HG03159 (cell line): ENCODE data around the gene ARHGEF39.

ENCODE experiments used
- ATAC-seq: cut with Tn5 transposase; IDR thresholded peaks from one replicate; pipeline ENCODE4 v1.9.1; 2021; ENCODE audit warnings: mild to moderate bottlenecking, moderate library complexity; ENCODE audit not compliant: unreplicated experiment

Gene ARHGEF39

DNA sequence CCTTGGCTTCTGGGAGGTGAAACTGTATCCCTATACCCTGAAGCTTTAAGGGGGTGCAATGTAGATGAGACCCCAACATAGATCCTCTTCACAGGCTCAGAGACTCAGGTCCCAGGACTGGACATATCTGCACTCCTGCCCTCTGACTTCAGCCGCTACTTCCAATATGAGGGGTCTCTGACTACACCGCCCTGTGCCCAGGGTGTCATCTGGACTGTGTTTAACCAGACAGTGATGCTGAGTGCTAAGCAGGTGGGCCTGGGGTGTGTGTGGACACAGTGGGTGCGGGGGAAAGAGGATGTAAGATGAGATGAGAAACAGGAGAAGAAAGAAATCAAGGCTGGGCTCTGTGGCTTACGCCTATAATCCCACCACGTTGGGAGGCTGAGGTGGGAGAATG, 14.1 kb upstream of the ARHGEF39 start:
- no peak for ATAC-seq

DNA sequence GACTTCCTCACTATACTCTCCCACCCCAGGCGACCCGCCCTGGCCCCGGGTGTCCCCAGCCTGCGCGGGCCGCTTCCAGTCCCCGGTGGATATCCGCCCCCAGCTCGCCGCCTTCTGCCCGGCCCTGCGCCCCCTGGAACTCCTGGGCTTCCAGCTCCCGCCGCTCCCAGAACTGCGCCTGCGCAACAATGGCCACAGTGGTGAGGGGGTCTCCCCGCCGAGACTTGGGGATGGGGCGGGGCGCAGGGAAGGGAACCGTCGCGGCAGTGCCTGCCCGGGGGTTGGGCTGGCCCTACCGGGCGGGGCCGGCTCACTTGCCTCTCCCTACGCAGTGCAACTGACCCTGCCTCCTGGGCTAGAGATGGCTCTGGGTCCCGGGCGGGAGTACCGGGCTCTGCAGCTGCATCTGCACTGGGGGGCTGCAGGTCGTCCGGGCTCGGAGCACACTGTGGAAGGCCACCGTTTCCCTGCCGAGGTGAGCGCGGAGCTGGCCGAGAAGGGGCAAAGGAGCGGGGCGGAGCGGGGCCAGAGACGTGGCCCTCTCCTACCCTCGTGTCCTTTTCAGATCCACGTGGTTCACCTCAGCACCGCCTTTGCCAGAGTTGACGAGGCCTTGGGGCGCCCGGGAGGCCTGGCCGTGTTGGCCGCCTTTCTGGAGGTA, 10.9 kb upstream of the ARHGEF39 start:
- ATAC-seq: no peak

DNA sequence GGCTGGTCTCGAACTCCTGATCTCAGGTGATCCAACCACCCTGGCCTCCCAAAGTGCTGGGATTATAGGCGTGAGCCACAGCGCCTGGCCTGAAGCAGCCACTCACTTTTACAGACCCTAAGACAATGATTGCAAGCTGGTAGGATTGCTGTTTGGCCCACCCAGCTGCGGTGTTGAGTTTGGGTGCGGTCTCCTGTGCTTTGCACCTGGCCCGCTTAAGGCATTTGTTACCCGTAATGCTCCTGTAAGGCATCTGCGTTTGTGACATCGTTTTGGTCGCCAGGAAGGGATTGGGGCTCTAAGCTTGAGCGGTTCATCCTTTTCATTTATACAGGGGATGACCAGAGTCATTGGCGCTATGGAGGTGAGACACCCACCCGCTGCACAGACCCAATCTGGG, 10.2 kb upstream of the ARHGEF39 start:
- ATAC-seq: no peak

DNA sequence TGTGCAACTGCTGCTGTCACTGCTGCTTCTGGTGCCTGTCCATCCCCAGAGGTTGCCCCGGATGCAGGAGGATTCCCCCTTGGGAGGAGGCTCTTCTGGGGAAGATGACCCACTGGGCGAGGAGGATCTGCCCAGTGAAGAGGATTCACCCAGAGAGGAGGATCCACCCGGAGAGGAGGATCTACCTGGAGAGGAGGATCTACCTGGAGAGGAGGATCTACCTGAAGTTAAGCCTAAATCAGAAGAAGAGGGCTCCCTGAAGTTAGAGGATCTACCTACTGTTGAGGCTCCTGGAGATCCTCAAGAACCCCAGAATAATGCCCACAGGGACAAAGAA, 9.0 kb upstream of the ARHGEF39 start:
- ATAC-seq: no peak

DNA sequence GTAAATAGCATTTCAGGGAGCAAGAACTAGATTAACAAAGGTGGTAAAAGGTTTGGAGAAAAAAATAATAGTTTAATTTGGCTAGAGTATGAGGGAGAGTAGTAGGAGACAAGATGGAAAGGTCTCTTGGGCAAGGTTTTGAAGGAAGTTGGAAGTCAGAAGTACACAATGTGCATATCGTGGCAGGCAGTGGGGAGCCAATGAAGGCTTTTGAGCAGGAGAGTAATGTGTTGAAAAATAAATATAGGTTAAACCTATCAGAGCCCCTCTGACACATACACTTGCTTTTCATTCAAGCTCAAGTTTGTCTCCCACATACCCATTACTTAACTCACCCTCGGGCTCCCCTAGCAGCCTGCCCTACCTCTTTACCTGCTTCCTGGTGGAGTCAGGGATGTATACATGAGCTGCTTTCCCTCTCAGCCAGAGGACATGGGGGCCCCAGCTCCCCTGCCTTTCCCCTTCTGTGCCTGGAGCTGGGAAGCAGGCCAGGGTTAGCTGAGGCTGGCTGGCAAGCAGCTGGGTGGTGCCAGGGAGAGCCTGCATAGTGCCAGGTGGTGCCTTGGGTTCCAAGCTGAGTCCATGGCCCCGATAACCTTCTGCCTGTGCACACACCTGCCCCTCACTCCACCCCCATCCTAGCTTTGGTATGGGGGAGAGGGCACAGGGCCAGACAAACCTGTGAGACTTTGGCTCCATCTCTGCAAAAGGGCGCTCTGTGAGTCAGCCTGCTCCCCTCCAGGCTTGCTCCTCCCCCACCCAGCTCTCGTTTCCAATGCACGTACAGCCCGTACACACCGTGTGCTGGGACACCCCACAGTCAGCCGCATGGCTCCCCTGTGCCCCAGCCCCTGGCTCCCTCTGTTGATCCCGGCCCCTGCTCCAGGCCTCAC, 8.4 kb upstream of the ARHGEF39 start, which contains the start of gene CA9:
Gene CA9, plus strand, starts transcription at position 797 of the 893 bp plus-strand sequence. Its CDS starts 32 bp downstream, at position 829.
- ATAC-seq: no peak

DNA sequence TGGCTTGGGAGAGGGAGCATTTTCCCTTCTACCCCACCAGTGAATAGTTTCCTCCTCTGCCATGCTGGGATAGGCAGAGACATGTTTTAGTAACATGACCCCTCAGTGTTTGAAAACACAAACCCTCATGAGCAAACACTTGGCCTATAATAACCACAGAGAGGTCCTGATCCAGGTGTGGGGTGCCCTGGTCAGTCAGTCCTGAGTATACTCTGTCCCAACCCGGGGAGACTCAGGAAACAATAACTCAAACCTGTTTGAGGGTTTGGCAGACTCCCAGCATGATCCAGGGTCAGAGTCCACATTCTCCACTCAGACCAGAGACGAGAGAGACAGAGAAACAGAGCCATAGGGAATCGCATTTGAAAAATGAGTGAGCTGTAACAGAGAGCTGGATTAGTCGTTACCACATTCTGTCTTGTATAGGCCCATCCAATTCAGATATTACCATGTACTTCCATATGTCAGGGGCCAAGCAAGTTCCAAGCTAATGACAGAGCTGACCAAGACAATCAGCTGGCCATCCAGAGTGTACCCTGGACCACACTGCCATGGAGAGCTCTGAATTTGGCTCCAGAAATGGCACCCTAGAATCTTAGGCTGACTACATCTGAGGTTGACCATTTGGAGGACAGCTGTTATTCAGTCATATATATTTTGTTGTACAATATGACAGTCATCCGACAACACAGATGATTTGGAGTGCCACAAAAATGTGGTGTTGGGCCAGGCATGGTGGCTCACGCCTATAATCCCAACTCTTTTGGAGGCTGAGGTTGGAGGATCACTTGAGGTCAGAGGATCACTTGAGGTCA, 4.5 kb upstream of the ARHGEF39 start:
- no peak for ATAC-seq

DNA sequence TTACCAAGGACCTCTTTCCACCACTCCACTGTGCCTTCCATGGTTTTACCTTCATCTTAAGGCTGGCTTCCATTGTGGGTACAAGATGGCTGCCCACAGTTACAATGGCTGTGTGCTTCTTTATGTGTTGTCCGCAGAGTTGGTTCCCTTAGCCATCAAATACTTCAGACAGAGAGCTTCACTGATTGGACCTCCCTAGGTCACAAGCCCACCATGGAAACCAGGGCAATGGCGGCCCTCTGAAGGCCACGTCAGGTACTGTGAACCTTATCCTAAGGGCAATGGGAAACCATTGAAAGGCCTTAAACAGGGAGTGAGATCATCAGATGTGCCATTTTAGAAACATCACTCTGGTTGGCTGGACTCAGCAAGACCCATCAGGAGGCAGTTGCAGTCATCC, 2.9 kb upstream of the ARHGEF39 start:
- ATAC-seq: no peak

DNA sequence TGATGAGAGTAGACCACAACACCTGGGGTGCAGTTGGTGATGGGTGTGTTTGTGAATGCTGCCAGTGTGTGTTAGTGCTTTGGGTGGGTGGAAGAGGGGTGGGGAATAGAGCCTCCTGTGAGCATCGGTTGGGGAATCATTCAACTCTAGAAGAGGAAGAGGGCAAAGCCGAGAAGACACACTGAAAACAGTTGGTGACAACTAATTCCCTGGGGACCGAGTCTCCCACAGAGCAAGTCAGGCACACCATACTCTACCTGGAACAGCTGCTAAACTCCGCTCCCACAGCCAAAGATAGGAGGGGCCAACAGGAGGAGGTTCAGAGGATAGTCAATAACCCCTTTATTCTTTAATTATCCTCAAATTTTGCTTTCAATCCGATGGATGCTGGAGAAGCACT, 1.6 kb upstream of the ARHGEF39 start:
- no peak for ATAC-seq

DNA sequence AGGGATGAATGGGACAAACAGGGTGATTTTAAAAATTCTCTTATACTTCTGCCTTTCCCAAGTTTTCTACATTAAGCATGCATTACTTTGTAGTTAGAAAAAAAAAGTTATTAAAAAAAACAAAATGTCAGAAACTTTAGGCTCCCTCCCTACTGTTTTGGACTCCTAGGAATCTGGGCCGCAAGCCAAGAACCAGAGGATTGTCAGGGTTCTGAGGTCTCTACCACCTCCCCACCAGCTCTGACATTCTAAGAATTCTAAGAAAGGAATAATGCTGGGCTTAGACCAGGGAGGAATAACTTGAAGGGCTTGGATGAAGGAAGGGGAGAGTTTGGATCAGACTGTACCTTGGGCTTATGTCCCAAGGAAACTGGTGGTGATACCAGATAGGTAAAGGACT, 1.1 kb upstream of the ARHGEF39 start:
- ATAC-seq: no peak

DNA sequence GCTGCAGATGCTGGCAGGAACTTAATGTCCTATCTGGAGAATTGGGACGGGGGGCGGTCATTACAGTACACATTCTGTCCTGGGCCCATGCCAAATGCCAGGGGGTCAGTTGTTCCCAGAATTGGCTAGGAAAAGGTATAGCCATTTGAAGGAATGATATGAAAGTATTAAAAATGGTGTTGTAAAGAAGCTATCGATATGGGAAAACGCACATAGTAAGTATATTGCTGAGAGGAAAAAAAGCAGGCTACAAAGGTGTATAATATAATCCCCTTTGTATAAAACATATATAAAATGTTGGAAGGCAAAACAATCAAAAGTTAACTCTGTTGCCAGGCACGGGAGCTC, 450 bp upstream of the ARHGEF39 start:
- ATAC-seq: no peak

DNA sequence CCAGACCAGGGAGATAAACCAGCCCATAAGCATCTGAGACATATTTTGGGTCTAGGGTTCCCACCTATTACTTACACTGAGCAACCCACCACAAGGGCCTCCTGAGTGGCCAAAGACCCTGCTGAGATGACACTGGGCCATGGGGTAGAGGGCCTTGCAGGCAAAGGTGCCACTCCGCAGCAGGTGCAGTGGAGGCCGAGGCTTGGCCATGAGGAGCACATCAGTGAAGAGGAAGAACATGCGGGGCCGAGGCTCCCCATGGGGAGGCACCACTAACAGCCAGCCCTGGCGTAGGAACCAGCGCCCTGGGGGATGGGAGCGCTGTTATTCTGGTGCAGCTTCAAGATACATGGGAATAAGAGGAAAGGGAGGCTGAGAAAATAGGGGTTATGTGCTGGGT, 2.6 kb downstream of the ARHGEF39 start:
- no peak for ATAC-seq

DNA sequence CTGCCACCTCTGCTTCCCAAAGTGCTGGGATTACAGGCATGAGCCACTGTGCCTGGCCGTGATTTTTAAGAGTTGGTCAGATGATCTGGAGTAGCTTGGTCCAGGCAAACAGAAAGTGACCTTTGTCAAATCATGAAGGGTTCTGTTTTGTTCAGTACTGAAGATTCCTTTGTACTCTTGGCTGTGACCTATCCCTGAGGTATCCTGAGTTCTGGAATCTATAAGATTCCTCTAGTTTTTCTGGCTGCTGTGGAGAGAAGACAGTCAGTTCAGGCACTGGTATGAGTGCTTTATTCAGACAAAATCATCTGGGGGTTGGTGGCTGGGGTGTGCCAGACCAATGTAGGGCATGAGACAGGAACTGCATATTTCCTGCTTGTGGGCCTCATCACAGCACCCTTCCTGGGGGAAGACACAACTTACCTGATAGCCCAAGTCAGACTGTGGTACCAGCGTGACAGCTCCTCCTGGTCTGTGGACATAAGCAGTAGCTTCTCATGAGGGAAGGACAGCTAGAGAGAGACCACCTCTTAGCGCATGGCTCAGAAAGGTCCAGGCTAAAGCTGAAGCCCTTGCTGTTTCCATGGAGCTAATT, 3.1 kb downstream of the ARHGEF39 start:
- ATAC-seq: no peak

DNA sequence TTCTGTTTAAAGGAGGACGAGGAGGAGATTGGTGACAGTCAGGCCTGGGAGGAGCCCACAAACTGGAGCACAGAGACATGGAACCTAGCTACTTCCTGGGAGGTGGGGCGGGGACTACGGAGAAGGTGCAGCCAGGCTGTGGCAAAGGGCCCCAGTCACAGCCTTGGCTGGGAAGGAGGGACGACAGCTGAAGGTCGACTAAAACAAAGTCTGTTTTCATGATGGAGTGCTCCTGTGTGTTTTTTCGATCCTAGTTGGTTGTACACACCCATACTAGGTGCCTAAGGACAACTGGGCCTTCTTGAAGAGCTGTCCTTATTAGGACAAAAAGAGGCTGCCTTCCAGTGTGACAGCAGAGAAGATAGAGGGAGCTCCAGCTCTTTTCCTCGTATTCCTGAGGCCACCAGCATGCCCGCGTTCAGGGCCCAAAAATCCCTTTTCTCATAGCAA, 4.0 kb downstream of the ARHGEF39 start:
- ATAC-seq: no peak

DNA sequence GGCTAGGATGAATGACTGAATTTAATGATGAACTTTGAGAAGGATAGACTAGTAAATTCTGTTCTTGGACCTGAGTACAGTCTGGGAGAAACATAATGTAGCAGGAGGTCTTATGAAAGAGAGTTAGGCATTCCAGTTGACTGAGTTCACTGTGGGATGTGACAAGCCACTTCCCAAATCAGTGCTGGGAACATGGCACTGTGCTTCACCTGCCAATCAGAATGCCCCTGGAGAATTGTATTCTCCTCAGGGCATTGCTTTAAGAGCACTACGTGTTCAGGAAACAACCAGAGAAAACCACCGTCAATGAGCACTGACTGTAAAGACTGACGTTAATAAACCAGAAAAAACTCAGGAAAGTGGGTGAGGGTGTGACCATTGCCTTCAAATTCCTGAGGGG, 5.7 kb downstream of the ARHGEF39 start:
- no peak for ATAC-seq

DNA sequence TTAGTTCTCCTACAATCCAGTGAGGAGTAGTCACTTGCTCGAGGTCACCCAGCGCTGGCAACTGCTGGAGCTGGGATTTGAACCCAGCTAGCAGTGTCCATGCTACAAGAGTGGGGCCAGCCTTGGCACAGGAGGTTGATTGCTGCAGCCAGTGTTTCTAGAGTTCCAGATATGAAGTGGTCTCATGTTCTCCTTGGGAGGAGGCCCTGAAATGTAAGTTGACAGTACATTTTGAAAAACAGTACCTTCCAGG, 6.1 kb downstream of the ARHGEF39 start:
- ATAC-seq: no peak

DNA sequence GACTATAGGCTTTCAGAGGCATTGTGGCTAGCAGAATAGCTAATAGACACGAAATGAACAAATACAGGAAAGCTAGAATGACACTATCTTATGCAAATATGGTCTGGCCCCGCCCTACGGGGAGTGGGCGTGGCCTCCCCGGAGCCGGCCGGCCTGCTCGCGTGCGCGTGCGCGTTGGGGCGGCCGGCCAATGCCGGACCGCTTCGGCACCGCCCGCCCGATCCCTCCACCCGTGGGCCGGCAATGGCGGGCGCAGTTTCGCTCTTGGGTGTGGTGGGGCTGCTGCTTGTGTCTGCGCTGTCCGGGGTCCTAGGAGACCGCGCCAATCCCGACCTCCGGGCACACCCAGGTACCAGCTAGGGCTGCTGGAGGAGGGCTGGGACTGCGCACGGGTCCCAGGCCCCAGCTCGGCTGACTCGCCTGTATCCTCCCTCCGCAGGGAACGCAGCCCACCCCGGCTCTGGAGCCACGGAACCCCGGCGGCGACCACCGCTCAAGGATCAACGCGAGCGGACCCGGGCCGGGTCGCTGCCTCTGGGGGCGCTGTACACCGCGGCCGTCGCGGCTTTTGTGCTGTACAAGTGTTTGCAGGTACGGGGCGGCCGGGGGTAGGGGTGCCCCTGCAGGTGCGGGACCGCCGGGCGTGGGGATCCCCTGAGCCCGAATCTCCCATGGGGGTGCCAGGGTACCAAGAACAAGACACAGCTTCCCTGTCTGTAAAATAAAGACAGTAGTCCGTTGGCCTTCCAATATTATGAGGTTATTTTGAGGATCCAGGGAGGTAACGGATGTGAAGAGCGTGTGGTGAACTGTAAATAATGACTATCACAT, 6.6 kb downstream of the ARHGEF39 start, which contains the start of gene CCDC107:
Gene CCDC107, plus strand, starts transcription at position 156 of the 831 bp plus-strand sequence. Its CDS starts 88 bp downstream, at position 244.
- ATAC-seq: peak; percentile 61

DNA sequence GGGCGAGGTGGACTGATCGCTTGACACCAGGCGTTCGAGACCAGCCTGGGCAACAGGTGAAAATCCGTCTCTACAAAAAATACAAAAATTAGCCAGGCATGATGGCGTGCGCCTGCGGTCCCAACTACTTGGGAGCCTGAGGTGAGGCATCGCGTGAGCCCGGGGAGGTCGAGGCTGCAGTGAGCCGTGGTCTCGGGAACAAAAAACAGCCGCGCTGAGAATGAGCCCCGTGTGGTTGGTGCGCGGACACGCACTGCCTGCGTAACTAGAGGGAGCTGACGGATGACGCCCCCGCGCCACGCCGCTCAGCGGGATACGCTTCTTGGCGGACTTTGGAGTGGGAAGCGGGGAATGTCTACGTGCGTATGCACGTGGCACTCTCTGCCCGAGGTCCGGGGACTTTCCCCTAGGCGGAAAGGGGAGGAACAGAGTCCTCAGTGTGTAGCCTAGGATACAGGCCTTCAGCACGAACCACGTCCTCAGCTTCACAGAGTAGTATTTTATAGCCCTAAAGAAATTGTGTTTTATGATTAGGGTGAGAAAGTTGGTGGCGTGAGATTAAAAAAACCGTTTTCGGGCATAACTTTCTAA, 7.4 kb downstream of the ARHGEF39 start, which contains the start of gene RMRP:
Gene RMRP, minus strand, starts transcription at position 474 of the 591 bp plus-strand sequence.
- ATAC-seq: peak; percentile 79

DNA sequence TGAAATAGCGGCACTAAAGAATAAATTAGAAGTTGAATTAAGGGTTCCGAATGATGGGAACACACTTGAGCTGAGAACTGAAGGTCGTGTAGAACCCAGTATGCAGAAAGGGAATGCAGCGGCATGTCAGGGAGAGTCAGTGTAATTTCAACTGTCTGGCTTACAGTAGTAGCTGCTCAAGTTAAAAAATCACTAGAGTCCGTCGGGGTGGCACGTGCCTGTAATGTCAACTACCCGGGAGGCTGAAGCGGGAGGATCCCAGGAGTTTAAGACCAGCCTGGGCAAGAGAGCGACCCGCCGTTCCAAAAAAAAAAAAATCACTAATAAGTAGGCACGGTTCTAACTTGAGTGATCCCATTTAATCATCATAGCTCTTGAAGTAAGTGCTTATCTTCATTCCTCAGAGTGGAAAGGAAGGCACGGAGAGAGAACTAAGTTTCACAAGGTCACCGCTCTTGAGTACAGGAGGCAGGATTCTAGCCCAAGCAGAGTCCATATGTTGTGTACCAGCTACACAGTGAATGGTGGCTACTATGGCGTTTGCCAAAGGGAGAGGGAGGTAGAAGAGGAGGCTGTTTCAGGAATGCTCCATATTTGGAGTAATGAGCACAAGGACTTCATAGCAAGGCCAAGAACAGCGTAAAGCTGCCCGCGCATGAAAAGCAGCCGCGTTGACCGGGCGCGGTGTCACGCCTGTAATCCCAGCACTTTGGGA, 8.0 kb downstream of the ARHGEF39 start:
- ATAC-seq: no peak

DNA sequence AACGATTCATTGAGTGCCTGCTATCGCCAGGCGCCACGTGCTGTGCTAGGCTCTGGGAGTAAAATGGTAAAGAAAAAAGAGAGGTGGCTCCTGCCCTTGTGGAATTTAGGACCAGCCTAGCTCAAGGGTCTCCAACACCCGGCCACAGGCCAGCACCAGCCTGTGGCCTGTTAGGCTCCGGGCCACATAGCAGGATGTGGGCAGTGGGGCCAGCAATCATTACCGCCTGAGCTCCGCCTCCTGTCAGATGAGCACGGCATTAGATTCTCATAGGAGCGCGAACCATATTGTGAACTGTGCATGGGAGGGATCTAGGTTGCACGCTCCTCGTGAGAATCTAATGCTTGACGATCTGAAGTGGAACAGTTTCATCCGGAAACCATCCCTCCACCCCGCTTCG, 8.6 kb downstream of the ARHGEF39 start:
- ATAC-seq: no peak
